Activated CD4-positive, CD25-positive, alpha-beta regulatory T cell treated with anti-CD3 and anti-CD28 coated beads, Interleukin-2, amount 50 U/mL, for 16 hours (primary cell): Measurements from ENCODE around the gene FLT4.

ENCODE experiments used
- DNase-seq: peaks from one replicate; pipeline ENCODE4 v3.0.0-alpha.2; 2020; ENCODE audit warnings: low read depth, low spot score

The FLT4 gene

GRCh38 chr5:180626661-180627385 is 22.6 kb downstream of the FLT4 start:
- DNase-seq, result no peak

GRCh38 chr5:180625791-180626660 is 23.4 kb downstream of the FLT4 start:
- no peak for DNase-seq

GRCh38 chr5:180625125-180625790 is 24.1 kb downstream of the FLT4 start:
- DNase-seq, result no peak

GRCh38 chr5:180624587-180624986 is 24.8 kb downstream of the FLT4 start:
- DNase-seq, result no peak

- no peak for DNase-seq
These were observed 25.6 kb downstream of the FLT4 start for GRCh38 chr5:180623844-180624243.

GRCh38 chr5:180623411-180623834 is 26.0 kb downstream of the FLT4 start:
- DNase-seq, result no peak

- DNase-seq, result no peak
These were observed 26.5 kb downstream of the FLT4 start for GRCh38 chr5:180622910-180623309.

GRCh38 chr5:180621311-180621710 is 28.1 kb downstream of the FLT4 start:
- DNase-seq, result no peak

- no peak for DNase-seq
These were observed 29.4 kb downstream of the FLT4 start for GRCh38 chr5:180620014-180620413.

GRCh38 chr5:180619563-180619915 is 29.9 kb downstream of the FLT4 start:
- no peak for DNase-seq

GRCh38 chr5:180618829-180619562 is 30.4 kb downstream of the FLT4 start:
- DNase-seq, result no peak

GRCh38 chr5:180618487-180618828 is 30.9 kb downstream of the FLT4 start:
- DNase-seq, result no peak

GRCh38 chr5:180613814-180614188 is 35.6 kb downstream of the FLT4 start:
- DNase-seq, result no peak

GRCh38 chr5:180613188-180613813 is 36.1 kb downstream of the FLT4 start:
- no peak for DNase-seq

- no peak for DNase-seq
These were observed 36.7 kb downstream of the FLT4 start for GRCh38 chr5:180612683-180613082.

- DNase-seq, result no peak
These were observed 38.1 kb downstream of the FLT4 start for GRCh38 chr5:180611140-180611850.

GRCh38 chr5:180609817-180610550 is 39.4 kb downstream of the FLT4 start:
- no peak for DNase-seq

- no peak for DNase-seq
These were observed 40.0 kb downstream of the FLT4 start for GRCh38 chr5:180609386-180609785.

GRCh38 chr5:180608572-180609310 is 40.7 kb downstream of the FLT4 start:
- DNase-seq, result no peak
